CD8-positive, alpha-beta memory T cell (primary cell): ENCODE results near the gene LPCAT1. TPM values are rescaled to one million over a fixed set of nuclear protein-coding genes. Genes with fewer than 3 reads are reported as not detected.
A peak's percentile ranks its signal among the peaks of the same experiment; 100 is the strongest.
"Not testable (repeated sequence)": the region's sequence is repeated elsewhere in the genome, so short reads cannot be mapped to it uniquely, and the experiment has no call there.

Source experiments
- CTCF ChIA-PET: fragments of 350-600 bp; sonication (Branson Sonifier 250); formaldehyde crosslinking; loops from one replicate; lab custom pipeline; 2021; ENCODE audit warnings: antibody characterized with exemption; lab: Charles Lee
- POLR2A ChIA-PET: fragments of 350-600 bp; sonication (Branson Sonifier 250); formaldehyde crosslinking; loops from one replicate; lab custom pipeline; 2021; ENCODE audit warnings: antibody characterized with exemption; lab: Charles Lee
- DNase-seq, 5 donors: peaks; one replicate each; pipeline versions ENCODE4 v3.0.0 to v3.0.0-alpha.2; 2020 to 2022; ENCODE audit warnings: mixed read lengths in 1 of 5
- H3K27ac ChIP-seq: one replicate; pipeline ENCODE4 v1.7.0; 2013; ENCODE audit warnings: low read depth, mild to moderate bottlenecking, low read length, moderate library complexity
- H3K27me3 ChIP-seq: 2 replicates; pipeline ENCODE4 v1.7.0; 2013; ENCODE audit warnings: low read length, mild to moderate bottlenecking; ENCODE audit not compliant: insufficient read depth, poor library complexity, severe bottlenecking
- H3K36me3 ChIP-seq: 2 replicates; pipeline ENCODE4 v1.7.0; 2013; ENCODE audit warnings: mild to moderate bottlenecking, low read length, moderate library complexity; ENCODE audit not compliant: insufficient read depth
- H3K4me1 ChIP-seq: 2 replicates; pipeline ENCODE4 v1.7.0; 2013; ENCODE audit warnings: mild to moderate bottlenecking, low read length, moderate library complexity; ENCODE audit not compliant: insufficient read depth
- H3K4me3 ChIP-seq: 2 replicates; pipeline ENCODE4 v1.7.0; 2013; ENCODE audit warnings: mild to moderate bottlenecking, low read length
- H3K9me3 ChIP-seq: 2 replicates; pipeline ENCODE4 v1.7.0; 2013; ENCODE audit warnings: mild to moderate bottlenecking, low read length
- H3K27ac Mint-ChIP-seq, 8 donors: one replicate each; pipeline ENCODE4 v1.8.0; 2020 to 2021; ENCODE audit warnings: mixed read lengths in 8 of 8, mild to moderate bottlenecking in 6 of 8, inconsistent platforms in 3 of 8, moderate library complexity in 3 of 8
- H3K27me3 Mint-ChIP-seq, 2 donors: one replicate each; pipeline ENCODE4 v1.8.0; 2020 to 2021; ENCODE audit warnings: mixed read lengths in 2 of 2, mild to moderate bottlenecking in 1 of 2, moderate library complexity in 1 of 2
- H3K36me3 Mint-ChIP-seq, 3 donors: one replicate each; pipeline ENCODE4 v1.8.0; 2020 to 2021; ENCODE audit warnings: mixed read lengths in 3 of 3, inconsistent platforms in 1 of 3, mild to moderate bottlenecking in 1 of 3
- H3K4me1 Mint-ChIP-seq, 3 donors: one replicate each; pipeline ENCODE4 v1.8.0; 2020 to 2021; ENCODE audit warnings: mixed read lengths in 3 of 3, inconsistent platforms in 1 of 3, mild to moderate bottlenecking in 1 of 3
- H3K4me3 Mint-ChIP-seq, 7 donors: one replicate each; pipeline ENCODE4 v1.8.0; 2020 to 2021; ENCODE audit warnings: mixed read lengths in 7 of 7, mild to moderate bottlenecking in 6 of 7, moderate library complexity in 4 of 7, inconsistent platforms in 2 of 7
- H3K9me3 Mint-ChIP-seq, 5 donors: one replicate each; pipeline ENCODE4 v1.8.0; 2020 to 2022; ENCODE audit warnings: mixed read lengths in 5 of 5, mild to moderate bottlenecking in 3 of 5, moderate library complexity in 2 of 5, inconsistent platforms in 1 of 5
- polyA plus RNA-seq: library from polyadenylated mRNA; unstranded; fragments of 300-500 nt; fragmentation: Illumina TruSeq; gene quantifications from one replicate; pipeline ENCODE4 v1.2.3, GENCODE V29; 2021
- total RNA-seq, 2 experiments: library from RNA; stranded (reverse); gene quantifications; one replicate each; pipeline ENCODE4 v1.2.3, GENCODE V29; 2021

The LPCAT1 gene
- total and polyA plus RNA-seq, 3 experiments from 2014 or later = 92.5 to 101 (median 95.9) TPM

DNA sequence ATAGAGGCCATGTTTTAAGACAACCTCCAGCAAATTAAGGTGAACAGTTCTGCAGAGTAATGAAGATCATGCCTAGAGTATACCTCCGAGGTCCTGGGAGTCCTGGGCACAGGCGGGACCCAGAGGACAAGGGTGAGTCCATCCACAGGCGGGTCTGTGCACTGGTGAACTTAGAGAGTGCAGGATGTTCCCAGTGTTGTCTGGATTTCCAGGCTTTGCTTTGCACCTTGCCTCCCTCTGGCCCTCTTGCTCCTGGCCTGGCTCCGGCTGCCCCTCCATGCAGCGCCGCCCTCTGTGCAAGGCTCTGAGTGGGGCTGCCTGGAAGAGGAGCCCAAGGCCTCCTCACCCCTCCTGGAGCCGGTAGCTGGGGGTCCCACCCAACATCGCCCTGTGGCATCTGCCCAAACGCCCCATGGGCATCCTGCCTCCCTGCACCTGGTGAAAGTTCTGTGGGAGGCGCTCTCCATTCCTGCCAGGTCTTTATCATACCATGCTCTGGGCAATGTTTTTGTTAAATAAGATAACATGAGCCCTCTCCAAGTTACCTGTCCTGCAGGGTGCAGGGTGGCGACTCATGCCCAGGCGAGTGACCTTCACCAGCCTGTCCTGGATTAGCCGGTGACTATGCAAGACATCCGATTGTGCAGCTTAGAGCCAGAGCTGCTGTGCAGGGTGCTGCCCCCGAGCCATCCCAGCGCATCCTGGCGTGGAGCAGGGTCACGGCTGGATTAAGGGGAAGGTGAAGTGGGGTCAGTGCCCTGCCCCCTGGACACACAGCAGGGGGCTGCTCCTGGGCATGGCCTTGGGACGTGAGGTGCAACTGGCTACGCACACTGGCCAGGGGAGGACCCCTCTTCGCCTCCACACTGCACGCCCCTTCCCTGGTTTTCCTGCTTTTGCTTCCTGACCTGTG lies 41.3 kb upstream of the LPCAT1 start:
- peaks cover 2 to 4% of the 10 kb centered on the region in 2 donors for H3K27me3 Mint-ChIP-seq
- H3K27ac Mint-ChIP-seq = no peak overlapping the region
- POLR2A ChIA-PET = no interaction called here
- Histone ChIP-seq H3K4me3 (no peak overlapping the region), H3K27me3 (no peaks in the 10 kb centered on the region), H3K36me3 (no peaks in the 10 kb centered on the region), H3K27ac (no peak overlapping the region), H3K9me3 (no peaks in the 10 kb centered on the region), H3K4me1 (no peaks in the 10 kb centered on the region)
- peaks cover 0 to 19% (median 3%) of the 10 kb centered on the region in 3 donors for H3K36me3 Mint-ChIP-seq
- no peaks in the 10 kb centered on the region for H3K4me1 Mint-ChIP-seq
- DNase-seq = no peak
- H3K9me3 Mint-ChIP-seq = no peaks in the 10 kb centered on the region
- CTCF ChIA-PET = no interaction called here
- H3K4me3 Mint-ChIP-seq = no peak overlapping the region

DNA sequence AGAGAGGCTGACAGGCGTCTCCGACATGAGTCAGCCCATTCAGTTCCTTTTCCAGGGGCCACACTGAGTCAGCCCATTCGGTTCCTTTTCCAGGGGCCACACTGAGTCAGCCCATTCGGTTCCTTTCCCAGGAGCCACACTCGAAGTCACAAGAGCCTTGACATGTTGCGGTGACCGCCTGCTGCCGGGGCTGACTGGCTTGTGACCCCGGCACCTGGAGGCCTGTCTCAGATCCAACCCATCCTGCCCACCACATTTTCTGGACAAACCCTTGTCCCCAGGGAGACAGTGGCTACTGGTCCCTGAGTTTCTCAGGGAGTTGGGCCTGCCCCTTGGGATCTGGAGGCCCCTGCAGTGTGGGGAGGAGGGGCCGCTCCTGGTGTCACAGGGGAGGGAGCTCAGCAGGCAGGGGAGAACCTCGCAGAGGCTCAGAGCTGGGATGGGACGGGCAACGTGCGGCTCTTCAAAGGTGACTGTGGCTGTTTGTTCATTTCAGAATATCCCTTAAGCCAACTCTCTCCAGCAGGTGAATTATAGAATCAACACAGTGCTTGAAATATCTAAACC lies 40.5 kb upstream of the LPCAT1 start:
- ChIA-PET CTCF (no interaction called here), POLR2A (no interaction called here)
- Mint-ChIP-seq H3K27me3 (peaks cover 3 to 6% of the 10 kb centered on the region in 2 donors), H3K27ac (no peak overlapping the region), H3K4me1 (no peaks in the 10 kb centered on the region), H3K9me3 (no peaks in the 10 kb centered on the region), H3K4me3 (no peak overlapping the region), H3K36me3 (peaks cover 0 to 19% (median 3%) of the 10 kb centered on the region in 3 donors)
- H3K27me3 ChIP-seq = no peaks in the 10 kb centered on the region
- no peak overlapping the region for H3K4me3 ChIP-seq
- no peaks in the 10 kb centered on the region for H3K36me3 ChIP-seq
- H3K27ac ChIP-seq = no peak overlapping the region
- no peaks in the 10 kb centered on the region for H3K4me1 ChIP-seq
- H3K9me3 ChIP-seq = no peaks in the 10 kb centered on the region
- no peak for DNase-seq

DNA sequence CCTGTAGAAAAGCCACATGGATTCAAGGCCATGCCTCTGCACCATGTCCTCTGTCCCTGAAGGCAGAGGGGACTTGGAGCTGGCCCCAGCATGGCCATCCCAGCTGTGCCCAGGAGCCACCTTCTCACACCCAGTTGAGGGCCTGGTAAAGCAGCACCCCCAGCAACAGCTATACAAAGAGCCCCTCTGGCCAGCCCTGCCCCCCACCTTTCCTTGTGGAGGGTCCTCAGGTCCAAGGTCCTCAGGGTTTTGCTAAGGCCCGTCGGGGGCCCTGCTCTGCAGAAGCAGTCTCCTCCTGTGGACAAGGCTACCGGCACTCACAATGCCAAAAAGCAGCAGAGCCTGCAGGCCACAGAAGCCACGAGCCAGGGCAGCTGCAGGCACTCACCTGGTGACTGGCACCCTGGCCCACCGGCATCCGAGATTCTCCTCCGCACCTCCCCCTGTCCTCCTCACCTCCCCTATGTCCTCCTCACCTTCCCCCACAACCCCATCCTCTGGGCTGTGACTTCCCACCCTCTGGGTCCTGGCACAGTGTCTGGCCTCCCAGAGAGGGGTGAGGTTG lies 39.9 kb upstream of the LPCAT1 start:
- no peak overlapping the region for H3K4me3 Mint-ChIP-seq
- H3K27ac Mint-ChIP-seq = no peak overlapping the region
- DNase-seq = no peak
- peaks cover 0 to 19% (median 3%) of the 10 kb centered on the region in 3 donors for H3K36me3 Mint-ChIP-seq
- POLR2A ChIA-PET = no interaction called here
- no peak overlapping the region for H3K27ac ChIP-seq
- no peaks in the 10 kb centered on the region for H3K4me1 ChIP-seq
- no peaks in the 10 kb centered on the region for H3K9me3 ChIP-seq
- H3K9me3 Mint-ChIP-seq = no peaks in the 10 kb centered on the region
- H3K36me3 ChIP-seq = no peaks in the 10 kb centered on the region
- H3K27me3 Mint-ChIP-seq = peaks cover 6 to 9% of the 10 kb centered on the region in 2 donors
- no peaks in the 10 kb centered on the region for H3K27me3 ChIP-seq
- CTCF ChIA-PET = no interaction called here
- H3K4me3 ChIP-seq = no peak overlapping the region
- H3K4me1 Mint-ChIP-seq = no peaks in the 10 kb centered on the region

DNA sequence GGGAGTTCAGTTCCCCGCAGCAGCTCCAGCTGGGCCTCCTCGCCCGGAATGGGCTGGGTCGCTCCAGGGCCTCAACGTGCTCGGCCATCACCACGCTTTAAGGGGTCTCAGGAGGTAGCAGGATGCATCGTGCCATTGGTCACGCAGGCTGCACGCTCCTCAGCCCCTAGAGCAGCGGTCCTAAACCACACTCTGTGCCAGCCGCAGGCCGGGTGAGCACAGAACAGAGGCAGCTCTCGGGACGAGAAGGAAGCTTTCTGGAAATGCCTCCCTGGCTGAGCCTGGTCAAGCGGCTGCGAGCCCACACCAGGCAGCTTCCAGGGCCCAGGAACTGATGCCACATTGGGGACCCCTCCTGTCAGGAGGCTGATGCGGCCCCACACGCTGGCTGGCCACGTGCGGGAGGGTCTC lies 39.3 kb upstream of the LPCAT1 start:
- H3K27me3 ChIP-seq = no peaks in the 10 kb centered on the region
- CTCF ChIA-PET = no interaction called here
- no peak overlapping the region for H3K4me3 ChIP-seq
- Mint-ChIP-seq H3K36me3 (peaks cover 0 to 13% (median 3%) of the 10 kb centered on the region in 3 donors), H3K4me3 (no peak overlapping the region), H3K27me3 (peaks cover 6 to 9% of the 10 kb centered on the region in 2 donors), H3K9me3 (no peaks in the 10 kb centered on the region), H3K4me1 (no peaks in the 10 kb centered on the region), H3K27ac (no peak overlapping the region)
- H3K4me1 ChIP-seq = no peaks in the 10 kb centered on the region
- POLR2A ChIA-PET = interaction anchor here (0.6 kb wide), 1 partner anchor 313 kb away, joined by 7 read pairs; no protein-coding TSS in a partner anchor
- no peak overlapping the region for H3K27ac ChIP-seq
- DNase-seq = no peak
- no peaks in the 10 kb centered on the region for H3K9me3 ChIP-seq
- no peaks in the 10 kb centered on the region for H3K36me3 ChIP-seq

DNA sequence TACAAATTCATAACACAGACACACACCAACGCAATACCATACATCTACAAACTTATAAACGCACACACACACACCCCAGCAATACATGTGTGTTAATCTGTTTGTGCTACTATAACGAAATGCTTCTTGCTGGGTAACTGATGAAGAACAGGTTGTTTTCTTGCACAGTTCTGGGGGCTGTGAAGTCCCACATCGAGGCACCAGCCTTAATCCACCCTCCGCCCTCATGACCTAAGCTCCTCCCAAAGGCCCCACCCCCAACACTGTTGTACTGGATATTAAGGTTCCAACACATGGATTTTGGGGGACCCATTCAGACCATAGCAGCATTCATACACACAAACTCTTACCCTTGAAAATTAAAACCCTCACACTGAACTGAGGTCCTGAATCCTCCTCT lies 38.8 kb upstream of the LPCAT1 start:
- Mint-ChIP-seq H3K27me3 (peaks cover 6 to 9% of the 10 kb centered on the region in 2 donors), H3K4me1 (no peaks in the 10 kb centered on the region), H3K27ac (no peak overlapping the region), H3K4me3 (no peak overlapping the region), H3K36me3 (peaks cover 0 to 10% (median 3%) of the 10 kb centered on the region in 3 donors), H3K9me3 (no peaks in the 10 kb centered on the region)
- no peak overlapping the region for H3K27ac ChIP-seq
- H3K27me3 ChIP-seq = no peaks in the 10 kb centered on the region
- ChIA-PET POLR2A (interaction anchor here (0.6 kb wide), 1 partner anchor 312 kb away, joined by 7 read pairs; no protein-coding TSS in a partner anchor), CTCF (no interaction called here)
- H3K9me3 ChIP-seq = no peaks in the 10 kb centered on the region
- no peaks in the 10 kb centered on the region for H3K4me1 ChIP-seq
- no peak overlapping the region for H3K4me3 ChIP-seq
- no peaks in the 10 kb centered on the region for H3K36me3 ChIP-seq
- no peak for DNase-seq

DNA sequence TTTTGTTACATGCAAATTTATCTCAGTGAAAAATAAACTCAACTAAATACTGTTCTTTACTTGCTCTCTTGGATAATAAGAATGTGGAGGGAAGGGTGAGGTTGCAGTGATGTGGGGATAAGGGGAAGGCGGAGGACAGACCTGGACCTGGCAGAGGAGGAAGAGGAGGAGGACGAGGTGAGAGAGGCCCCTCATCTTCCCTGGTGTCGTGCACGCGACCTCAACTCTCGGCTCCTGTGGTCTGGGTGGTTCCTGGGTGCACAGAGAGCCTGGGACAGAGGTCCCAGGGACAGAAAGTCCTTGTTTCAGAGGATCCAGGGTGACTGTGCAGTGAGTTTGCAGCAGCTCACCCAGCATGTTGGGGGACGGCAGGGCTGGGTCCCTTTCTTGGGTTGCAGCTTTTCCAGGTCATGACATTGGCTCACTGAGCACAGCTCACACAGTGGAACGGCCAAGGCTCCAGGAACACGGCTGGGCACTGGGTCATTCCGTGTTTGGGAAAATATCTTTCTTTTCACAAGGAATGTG lies 37.7 kb upstream of the LPCAT1 start:
- DNase-seq = no peak
- H3K36me3 ChIP-seq = no peaks in the 10 kb centered on the region
- Mint-ChIP-seq H3K4me1 (no peaks in the 10 kb centered on the region), H3K4me3 (no peak overlapping the region), H3K27ac (no peak overlapping the region), H3K27me3 (peaks cover 6 to 9% of the 10 kb centered on the region in 2 donors), H3K36me3 (no peaks in the 10 kb centered on the region), H3K9me3 (no peaks in the 10 kb centered on the region)
- no peaks in the 10 kb centered on the region for H3K4me1 ChIP-seq
- H3K27ac ChIP-seq = no peak overlapping the region
- H3K27me3 ChIP-seq = no peaks in the 10 kb centered on the region
- no peak overlapping the region for H3K4me3 ChIP-seq
- POLR2A ChIA-PET = no interaction called here
- CTCF ChIA-PET = no interaction called here
- no peaks in the 10 kb centered on the region for H3K9me3 ChIP-seq

DNA sequence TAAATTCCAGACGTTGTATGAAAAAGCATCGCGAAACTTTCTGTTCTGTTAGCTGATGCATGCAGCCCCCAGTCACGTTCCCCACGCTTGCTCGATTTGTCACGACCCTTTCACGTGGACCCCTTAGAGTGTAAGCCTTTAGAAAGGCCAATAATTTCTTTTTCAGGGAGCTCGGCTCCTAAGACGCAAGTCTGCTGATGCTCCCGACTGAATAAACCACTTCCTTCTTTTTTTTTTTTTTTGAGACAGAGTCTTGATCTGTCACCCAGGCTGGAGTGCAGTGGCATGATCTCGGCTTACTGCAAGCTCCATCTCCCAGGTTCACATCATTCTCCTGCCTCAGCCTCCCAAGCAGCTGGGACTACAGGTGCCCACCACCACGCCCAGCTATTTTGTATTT lies 36.7 kb upstream of the LPCAT1 start:
- H3K4me3 Mint-ChIP-seq, POLR2A ChIA-PET, H3K4me1 Mint-ChIP-seq, H3K9me3 Mint-ChIP-seq, H3K4me1 ChIP-seq, H3K27ac Mint-ChIP-seq, H3K27me3 ChIP-seq, H3K27me3 Mint-ChIP-seq, H3K9me3 ChIP-seq, H3K4me3 ChIP-seq, DNase-seq, H3K36me3 ChIP-seq, H3K36me3 Mint-ChIP-seq, H3K27ac ChIP-seq: not testable (repeated sequence)
- CTCF ChIA-PET = interaction anchor here (0.9 kb wide), 1 partner anchor 58 kb away, joined by 3 read pairs; no protein-coding TSS in a partner anchor

DNA sequence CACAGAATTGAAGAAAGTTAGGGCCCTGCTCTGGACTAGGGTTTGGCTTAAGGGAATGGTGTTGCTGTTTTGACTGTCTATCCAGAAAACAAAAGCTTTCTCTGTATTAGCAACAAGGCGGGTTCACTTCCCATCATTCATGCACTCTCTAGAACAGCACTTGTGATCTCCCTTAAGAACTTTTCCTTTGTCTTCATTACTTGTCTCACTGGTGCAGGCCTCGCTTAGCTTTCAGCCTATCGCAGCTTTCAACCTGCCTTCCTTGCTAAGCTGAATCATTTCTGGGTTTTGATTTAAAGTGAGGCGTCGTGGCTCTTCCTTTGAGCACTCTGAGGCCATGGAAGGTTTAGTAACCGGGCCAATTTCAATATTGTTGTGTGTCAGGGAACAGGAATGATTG lies 35.2 kb upstream of the LPCAT1 start:
- Histone ChIP-seq H3K4me3 (no peak overlapping the region), H3K36me3 (no peaks in the 10 kb centered on the region), H3K27ac (no peak overlapping the region), H3K27me3 (no peaks in the 10 kb centered on the region), H3K9me3 (no peaks in the 10 kb centered on the region), H3K4me1 (no peaks in the 10 kb centered on the region)
- Mint-ChIP-seq H3K4me3 (no peak overlapping the region), H3K36me3 (no peaks in the 10 kb centered on the region), H3K9me3 (no peaks in the 10 kb centered on the region), H3K4me1 (no peaks in the 10 kb centered on the region), H3K27ac (peak overlapping the region in 1 of 8 donors; percentile 61), H3K27me3 (peaks cover 6 to 17% of the 10 kb centered on the region in 2 donors)
- no peak for DNase-seq
- CTCF ChIA-PET = no interaction called here
- POLR2A ChIA-PET = no interaction called here
